Activated CD4-positive, CD25-positive, alpha-beta regulatory T cell treated with anti-CD3 and anti-CD28 coated beads, Interleukin-2, amount 50 U/mL, for 24 hours (primary cell): ENCODE data around the gene HMGXB4.

Experiments used
- ATAC-seq, 2 donors: fragments of 150-1000 bp; cut with Tn5 transposase; one replicate each; pipeline ENCODE4 v1.10.0; 2021; ENCODE audit warnings: mild to moderate bottlenecking in 1 of 2, moderate library complexity in 1 of 2

The HMGXB4 gene

DNA sequence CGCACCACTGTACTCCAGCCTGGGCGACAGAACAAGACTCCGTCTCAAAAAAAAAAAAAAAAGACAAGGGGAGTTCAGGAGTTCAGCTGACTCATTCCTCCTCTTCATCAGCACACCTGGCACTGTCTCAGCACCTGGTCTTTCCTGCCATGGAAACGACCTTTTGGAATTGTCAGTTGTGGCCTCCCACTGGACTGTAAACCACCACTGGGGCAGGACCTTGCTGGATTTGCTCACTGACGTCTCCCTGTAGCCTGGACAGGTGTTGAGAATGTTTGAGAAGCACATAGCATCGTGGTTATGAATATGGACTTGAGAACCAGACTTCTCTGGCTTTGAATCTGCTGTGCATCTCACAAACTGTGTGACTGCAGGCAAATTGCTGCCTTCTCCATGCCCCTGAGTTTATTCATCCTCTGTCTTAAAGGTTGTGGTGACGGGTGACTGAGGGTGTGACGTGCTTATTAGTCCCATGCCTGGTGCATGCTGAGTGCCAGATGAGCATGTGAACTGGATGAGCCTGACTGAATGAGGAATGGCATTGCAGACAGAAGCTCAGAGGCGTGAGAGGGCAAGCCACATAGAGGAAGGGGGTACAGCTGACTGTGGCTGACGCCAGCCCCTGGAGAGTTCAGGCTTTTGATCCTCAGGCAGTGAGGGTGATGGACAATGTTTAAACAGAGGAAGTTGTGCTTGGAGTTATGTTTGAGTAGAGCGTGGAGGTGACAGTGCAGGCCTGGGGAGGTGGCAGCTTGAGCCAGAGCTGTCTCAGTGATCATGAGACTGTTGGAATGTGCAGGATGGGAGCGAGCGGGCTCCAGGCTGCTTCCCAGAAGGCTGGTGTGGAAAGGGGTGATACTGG lies 55.1 kb downstream of the HMGXB4 start:
- ATAC-seq: peak; percentile 52 to 54

- ATAC-seq: peak; percentile 80 to 84
These were observed 56.2 kb downstream of the HMGXB4 start for GRCh38 chr22:35313311-35314121.

DNA sequence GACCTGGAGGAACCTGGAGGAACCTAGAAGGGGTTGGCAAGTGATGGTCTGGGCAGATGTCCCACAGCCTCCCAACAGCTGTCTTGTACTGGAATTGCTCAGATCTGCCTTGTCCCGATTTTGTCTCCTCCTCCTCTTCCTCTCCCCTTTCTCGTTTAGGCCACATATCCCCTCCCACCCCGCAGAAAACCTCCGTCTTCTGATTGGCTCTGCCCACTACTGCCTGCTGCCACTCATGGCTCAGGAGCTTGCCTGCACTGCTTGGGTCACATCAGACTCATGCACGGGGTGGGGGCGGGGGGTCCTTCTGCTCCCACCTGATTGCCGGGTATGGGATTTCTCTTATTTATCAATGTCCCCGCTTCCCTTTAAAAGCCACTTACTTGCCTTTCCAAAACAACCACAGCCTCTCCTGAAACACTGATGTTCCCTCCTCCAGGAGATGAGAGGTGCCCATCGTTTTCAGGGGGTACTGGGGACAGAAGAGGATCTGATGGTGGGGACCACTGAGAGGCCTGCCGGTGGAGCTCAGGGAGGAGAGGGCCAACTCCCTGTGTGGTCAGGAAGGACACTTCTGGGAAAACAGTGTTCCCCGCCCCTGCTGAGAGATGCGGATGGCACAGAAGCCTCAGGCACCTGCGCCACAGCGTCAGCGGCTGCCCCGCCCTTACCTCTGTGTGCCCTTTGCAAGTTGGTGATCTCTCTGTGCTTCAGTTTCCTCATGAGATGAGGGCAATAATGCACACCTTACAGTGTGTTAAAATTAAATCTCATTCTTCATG lies 57.1 kb downstream of the HMGXB4 start:
- ATAC-seq: no peak

GRCh38 chr22:35315141-35315854 lies 58.0 kb downstream of the HMGXB4 start:
- ATAC-seq: no peak

- ATAC-seq: peak in 1 of 2 donors; percentile 22
These were observed 58.8 kb downstream of the HMGXB4 start for GRCh38 chr22:35315855-35316745.

DNA sequence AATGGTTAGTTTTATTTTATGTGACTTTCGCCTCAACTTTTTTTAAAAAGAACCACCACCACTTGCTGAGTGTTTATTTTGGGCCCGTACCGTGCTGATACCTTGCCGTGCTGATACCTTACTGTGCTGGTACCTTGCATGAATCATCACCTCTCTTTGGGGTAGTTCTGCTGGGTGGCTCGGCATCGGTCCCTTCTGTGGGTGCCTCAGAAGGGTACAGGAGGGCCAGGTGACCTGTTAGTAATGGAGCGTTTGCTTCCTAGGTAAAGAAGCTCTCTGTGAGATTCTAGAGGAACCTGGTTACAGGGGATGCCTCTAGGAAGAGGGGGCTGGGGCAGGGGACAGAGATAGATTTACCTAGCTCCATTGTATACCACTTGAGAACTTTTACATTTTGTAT lies 59.5 kb downstream of the HMGXB4 start:
- no peak for ATAC-seq

DNA sequence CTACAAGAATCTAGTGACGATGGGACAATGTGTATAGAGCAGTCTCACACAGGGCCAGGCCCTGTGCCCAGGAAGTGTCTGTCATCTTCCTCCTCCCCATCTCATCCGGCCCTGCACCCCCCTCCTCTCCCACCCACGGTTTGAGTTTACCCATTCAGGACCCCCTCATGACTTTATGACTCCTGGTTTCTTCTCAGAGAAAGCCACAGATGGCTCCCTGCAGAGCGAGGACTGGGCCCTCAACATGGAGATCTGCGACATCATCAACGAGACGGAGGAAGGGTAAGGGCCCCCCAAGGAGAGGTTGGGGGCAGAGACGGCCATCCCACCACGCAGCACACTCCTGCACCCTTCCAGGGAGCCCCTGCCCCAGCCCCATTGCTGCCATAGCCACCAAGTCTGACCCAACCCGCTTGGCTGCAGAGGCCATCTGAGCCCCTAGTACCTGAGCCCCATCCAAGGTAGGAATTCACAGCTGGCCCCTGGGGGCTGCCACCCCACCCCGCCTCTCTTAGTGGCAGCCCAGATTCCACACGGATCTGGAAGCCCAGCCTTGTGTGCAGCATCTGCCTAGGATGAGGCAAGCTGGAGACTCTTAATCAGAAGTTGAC lies 60.5 kb downstream of the HMGXB4 start:
- ATAC-seq: no peak

- ATAC-seq: no peak
These were observed 61.3 kb downstream of the HMGXB4 start for GRCh38 chr22:35318346-35319215.

DNA sequence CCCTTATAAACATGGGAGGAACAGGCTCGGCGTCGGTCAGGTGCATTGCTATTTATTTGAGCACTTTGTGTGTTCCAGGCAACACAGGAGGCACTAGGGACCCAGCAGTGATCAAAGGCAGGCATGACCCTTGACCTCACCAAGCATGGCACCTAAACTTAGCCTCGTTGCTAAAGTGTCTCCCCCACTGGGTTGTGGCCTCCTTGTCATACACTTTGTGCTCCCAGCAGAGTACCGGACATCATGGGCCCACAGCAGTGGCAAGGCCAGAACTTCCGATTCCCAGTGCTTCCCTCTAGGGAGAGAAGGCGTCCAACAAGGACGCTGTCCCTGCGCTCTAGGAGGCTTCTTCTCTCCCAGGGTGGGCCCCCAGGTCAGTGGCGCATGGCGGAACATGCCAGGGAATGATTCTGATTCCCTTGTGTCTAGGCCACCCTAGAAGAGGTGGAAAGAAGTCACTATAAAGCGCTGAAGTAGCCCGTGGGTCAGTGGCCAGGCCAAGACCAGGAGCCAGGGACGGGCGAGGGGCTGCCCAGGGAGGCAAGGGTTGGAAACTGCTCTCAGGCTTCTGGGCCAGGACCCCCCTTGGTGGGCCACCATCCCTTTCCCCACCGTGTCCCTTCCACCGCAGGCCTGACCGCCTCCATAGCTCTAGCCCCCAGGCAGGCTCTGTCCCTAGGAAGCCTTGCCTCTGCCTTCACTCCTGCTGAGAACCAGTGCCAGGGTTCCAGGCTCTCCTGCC lies 62.1 kb downstream of the HMGXB4 start:
- no peak for ATAC-seq

DNA sequence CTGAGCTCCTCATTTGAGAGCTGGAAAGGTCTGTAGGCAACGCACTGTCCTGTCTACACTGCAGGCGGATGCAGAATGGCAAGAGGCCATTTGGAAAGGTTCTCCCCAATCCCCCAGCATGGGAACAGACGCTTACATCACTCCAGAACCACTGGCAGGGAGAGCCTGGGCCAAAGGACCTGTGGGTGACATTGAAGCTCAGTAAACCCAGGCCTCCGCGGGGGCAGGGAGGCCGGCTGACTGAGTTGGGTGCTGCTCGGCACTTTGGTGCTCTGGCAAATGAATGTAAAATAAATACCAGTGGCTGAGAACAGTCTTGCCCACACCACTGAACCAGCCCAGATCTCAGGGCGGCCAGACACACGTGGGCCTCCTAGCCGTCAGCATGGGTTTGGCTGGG lies 64.8 kb downstream of the HMGXB4 start:
- ATAC-seq: no peak

GRCh38 chr22:35322893-35323292 lies 65.6 kb downstream of the HMGXB4 start:
- no peak for ATAC-seq

DNA sequence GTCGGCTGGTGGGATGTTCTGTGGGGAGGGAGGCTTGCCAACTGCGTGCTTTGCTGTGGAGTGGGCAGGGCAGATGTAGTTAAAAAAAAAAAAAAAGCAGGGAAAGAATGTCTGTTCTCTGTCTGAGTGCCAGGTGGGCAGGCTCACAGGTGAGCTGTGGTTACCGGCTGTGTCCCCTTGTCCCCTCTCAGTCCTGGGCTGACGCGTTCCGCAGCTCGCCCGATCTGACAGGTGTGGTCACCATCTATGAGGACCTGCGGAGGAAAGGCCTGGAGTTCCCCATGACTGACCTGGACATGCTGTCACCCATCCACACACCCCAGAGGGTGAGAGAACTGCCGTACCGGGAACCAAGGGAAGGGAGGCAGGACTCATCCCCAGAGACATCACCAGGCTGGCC lies 66.0 kb downstream of the HMGXB4 start:
- ATAC-seq: no peak

GRCh38 chr22:35324067-35324466 lies 66.8 kb downstream of the HMGXB4 start:
- ATAC-seq: no peak

DNA sequence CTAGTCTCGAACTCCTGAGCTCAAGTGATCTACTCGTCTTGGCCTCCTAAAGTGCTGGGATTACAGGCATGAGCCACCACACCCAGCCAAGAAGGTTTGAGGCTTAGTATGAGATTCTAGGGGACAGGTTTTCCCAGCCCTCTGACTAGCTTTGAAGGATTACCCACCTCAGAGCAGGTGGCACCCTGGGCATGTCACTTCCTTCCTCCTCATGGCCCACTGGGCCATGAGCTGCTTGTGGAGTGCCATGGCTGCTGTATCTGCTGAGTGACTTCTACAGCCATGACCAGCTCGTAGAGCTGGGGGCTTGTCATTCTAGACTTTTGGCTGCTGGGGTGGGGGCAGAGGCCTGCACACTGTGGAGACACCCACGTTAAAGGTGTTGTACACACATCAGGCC lies 67.5 kb downstream of the HMGXB4 start:
- no peak for ATAC-seq

DNA sequence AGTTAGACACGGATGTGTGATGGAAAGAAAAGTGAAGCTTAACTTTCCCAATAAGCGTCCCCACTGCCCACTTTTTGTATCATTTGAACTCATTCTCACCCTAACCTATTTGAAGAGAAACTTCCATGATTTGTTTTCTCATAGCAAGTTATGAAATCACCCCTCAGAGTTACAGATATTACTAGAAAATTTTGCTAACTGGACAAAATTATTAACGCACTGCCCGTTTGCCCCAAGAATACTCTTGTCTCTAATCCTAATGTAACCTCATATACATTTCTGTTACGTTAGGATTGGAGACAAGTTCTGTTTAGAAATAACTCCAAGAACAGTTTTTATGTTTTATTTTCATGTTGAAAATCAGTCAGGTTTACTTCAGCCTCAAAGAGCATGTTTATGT lies 67.9 kb downstream of the HMGXB4 start:
- ATAC-seq: no peak

DNA sequence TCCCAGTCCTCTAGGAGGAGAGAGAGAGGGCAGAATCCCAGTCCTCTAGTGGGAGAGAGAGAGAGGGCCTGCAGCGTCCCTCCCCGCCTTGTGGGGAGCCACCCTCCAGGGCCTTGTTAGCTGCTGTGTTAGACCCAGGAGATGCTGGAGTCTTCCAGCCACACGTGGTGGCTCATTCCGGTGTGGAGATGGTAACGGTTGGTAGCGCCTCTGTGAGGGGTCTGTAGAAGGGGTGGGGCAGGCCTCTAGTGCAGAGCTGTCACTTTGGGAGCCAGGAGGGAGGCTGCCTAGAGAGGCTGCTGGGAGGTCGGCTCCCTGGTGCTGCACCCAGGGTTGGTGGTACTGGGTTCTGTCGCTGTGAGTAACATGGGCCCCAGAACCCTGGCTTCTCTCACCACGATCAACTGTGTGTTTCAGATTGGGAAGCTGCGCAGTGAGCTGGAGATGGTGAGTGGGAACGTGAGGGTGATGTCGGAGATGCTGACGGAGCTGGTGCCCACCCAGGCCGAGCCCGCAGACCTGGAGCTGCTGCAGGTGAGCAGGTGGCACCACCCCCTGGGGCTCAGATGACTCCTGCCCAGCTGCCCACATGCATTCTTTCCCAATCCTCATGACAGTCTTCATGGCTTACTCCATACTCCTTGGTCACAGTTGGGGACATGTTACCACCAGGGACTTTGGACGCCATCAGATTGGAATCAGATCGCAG lies 69.7 kb downstream of the HMGXB4 start:
- no peak for ATAC-seq

DNA sequence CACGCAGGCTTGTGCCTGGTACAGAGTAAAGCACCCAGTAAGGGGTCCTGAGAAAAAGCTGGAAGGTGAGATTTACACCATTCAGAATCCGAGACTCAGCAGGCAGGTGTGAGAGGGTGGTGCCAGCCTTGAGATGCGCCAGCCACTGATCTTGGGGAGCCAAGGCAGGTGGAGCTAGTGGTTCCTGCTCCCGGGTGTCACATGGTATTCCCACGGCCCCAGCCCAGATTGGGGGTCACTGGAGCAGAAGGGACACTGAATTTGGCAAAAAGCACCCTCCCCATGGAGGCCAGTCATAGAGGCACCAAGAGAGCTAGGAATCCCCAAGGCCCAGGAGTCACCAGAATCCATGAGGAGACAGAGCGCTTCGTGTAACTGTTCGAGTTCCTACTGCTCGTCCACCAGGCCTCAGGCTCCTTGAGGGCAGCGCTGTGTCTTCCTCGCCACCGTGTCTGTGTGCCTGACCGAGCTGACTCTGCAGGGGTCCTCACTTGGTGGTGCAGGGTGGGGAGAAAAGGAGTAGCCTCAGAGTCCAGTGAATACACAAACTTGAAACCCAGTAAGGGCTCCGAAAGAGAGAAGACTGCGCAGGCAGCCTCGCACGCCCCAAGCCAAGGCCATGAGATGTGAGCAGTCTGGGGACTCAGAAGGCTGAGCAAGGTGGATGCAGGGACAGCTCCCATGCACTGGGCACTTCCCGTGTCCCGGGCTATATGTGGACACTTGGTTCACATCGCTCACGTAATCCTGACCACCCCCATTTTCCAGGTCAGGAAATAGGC lies 70.6 kb downstream of the HMGXB4 start:
- ATAC-seq: no peak

- no peak for ATAC-seq
These were observed 71.2 kb downstream of the HMGXB4 start for GRCh38 chr22:35328472-35328885.
